ENCODE data around the gene ADGRF4.

ADGRF4 gene

GRCh38 chr6:47698342-47698787, at the start of gene ADGRF4:
TSS of gene ADGRF4 (plus strand) at chr6:47698580. CDS start at chr6:47707246, 8,666 bp downstream.
- H3K9me3 ChIP-seq (ENCODE audit: control insufficient read depth in 1 of 2, low read length in 2 of 2): no peaks in the 10 kb centered on the region
- H3K4me1 ChIP-seq (ENCODE audit: control insufficient read depth in 1 of 2, insufficient read depth in 2 of 2, low read length in 2 of 2): peaks cover 5 to 7% of the 10 kb centered on the region in 2 donors
- H3K27ac ChIP-seq (ENCODE audit: low read depth, low read length): no peak within 1 kb of the TSS
- no peak within 1 kb of the TSS for H3K4me3 ChIP-seq (ENCODE audit: low read depth in 1 of 2, low read length in 2 of 2)
- no peaks in the 10 kb centered on the region for H3K36me3 ChIP-seq (ENCODE audit: control insufficient read depth in 1 of 2, insufficient read depth in 2 of 2, low read length in 2 of 2)
- no peaks in the 10 kb centered on the region for H3K27me3 ChIP-seq (ENCODE audit: control insufficient read depth in 1 of 2, insufficient read depth in 2 of 2, low read length in 2 of 2)
- H3K9ac ChIP-seq (ENCODE audit: low read depth in 1 of 2, low read length in 2 of 2): no peak within 1 kb of the TSS

- Histone ChIP-seq H3K9me3 (ENCODE audit: control insufficient read depth in 1 of 2, low read length in 2 of 2) (no peaks in the 10 kb centered on the region), H3K9ac (ENCODE audit: low read depth in 1 of 2, low read length in 2 of 2) (no peak overlapping the region), H3K27ac (ENCODE audit: low read depth, low read length) (no peak overlapping the region), H3K36me3 (ENCODE audit: control insufficient read depth in 1 of 2, insufficient read depth in 2 of 2, low read length in 2 of 2) (no peaks in the 10 kb centered on the region), H3K27me3 (ENCODE audit: control insufficient read depth in 1 of 2, insufficient read depth in 2 of 2, low read length in 2 of 2) (no peaks in the 10 kb centered on the region), H3K4me1 (ENCODE audit: control insufficient read depth in 1 of 2, insufficient read depth in 2 of 2, low read length in 2 of 2) (peaks cover 7 to 8% of the 10 kb centered on the region in 2 donors), H3K4me3 (ENCODE audit: low read depth in 1 of 2, low read length in 2 of 2) (no peak overlapping the region)
Observed at GRCh38 chr6:47650553-47651432, 47.6 kb upstream of the ADGRF4 start.

- Histone ChIP-seq H3K27me3 (ENCODE audit: control insufficient read depth in 1 of 2, insufficient read depth in 2 of 2, low read length in 2 of 2) (no peaks in the 10 kb centered on the region), H3K27ac (ENCODE audit: low read depth, low read length) (no peak overlapping the region), H3K4me1 (ENCODE audit: control insufficient read depth in 1 of 2, insufficient read depth in 2 of 2, low read length in 2 of 2) (peaks cover 7 to 8% of the 10 kb centered on the region in 2 donors), H3K4me3 (ENCODE audit: low read depth in 1 of 2, low read length in 2 of 2) (no peak overlapping the region), H3K9me3 (ENCODE audit: control insufficient read depth in 1 of 2, low read length in 2 of 2) (no peaks in the 10 kb centered on the region), H3K9ac (ENCODE audit: low read depth in 1 of 2, low read length in 2 of 2) (no peak overlapping the region), H3K36me3 (ENCODE audit: control insufficient read depth in 1 of 2, insufficient read depth in 2 of 2, low read length in 2 of 2) (no peaks in the 10 kb centered on the region)
Observed at GRCh38 chr6:47651505-47651944, 46.9 kb upstream of the ADGRF4 start.

- Histone ChIP-seq H3K9ac (ENCODE audit: low read depth in 1 of 2, low read length in 2 of 2) (no peak overlapping the region), H3K4me1 (ENCODE audit: control insufficient read depth in 1 of 2, insufficient read depth in 2 of 2, low read length in 2 of 2) (no peaks in the 10 kb centered on the region), H3K27me3 (ENCODE audit: control insufficient read depth in 1 of 2, insufficient read depth in 2 of 2, low read length in 2 of 2) (no peaks in the 10 kb centered on the region), H3K9me3 (ENCODE audit: control insufficient read depth in 1 of 2, low read length in 2 of 2) (no peaks in the 10 kb centered on the region), H3K4me3 (ENCODE audit: low read depth in 1 of 2, low read length in 2 of 2) (no peak overlapping the region), H3K27ac (ENCODE audit: low read depth, low read length) (no peak overlapping the region), H3K36me3 (ENCODE audit: control insufficient read depth in 1 of 2, insufficient read depth in 2 of 2, low read length in 2 of 2) (no peaks in the 10 kb centered on the region)
Observed at GRCh38 chr6:47653706-47654105, 44.7 kb upstream of the ADGRF4 start.

- Histone ChIP-seq H3K27me3 (ENCODE audit: control insufficient read depth in 1 of 2, insufficient read depth in 2 of 2, low read length in 2 of 2) (no peaks in the 10 kb centered on the region), H3K9ac (ENCODE audit: low read depth in 1 of 2, low read length in 2 of 2) (no peak overlapping the region), H3K4me3 (ENCODE audit: low read depth in 1 of 2, low read length in 2 of 2) (no peak overlapping the region), H3K27ac (ENCODE audit: low read depth, low read length) (no peak overlapping the region), H3K36me3 (ENCODE audit: control insufficient read depth in 1 of 2, insufficient read depth in 2 of 2, low read length in 2 of 2) (no peaks in the 10 kb centered on the region), H3K9me3 (ENCODE audit: control insufficient read depth in 1 of 2, low read length in 2 of 2) (no peaks in the 10 kb centered on the region), H3K4me1 (ENCODE audit: control insufficient read depth in 1 of 2, insufficient read depth in 2 of 2, low read length in 2 of 2) (no peaks in the 10 kb centered on the region)
Observed at GRCh38 chr6:47654255-47654654, 44.1 kb upstream of the ADGRF4 start.

GRCh38 chr6:47655719-47656595, 42.4 kb upstream of the ADGRF4 start:
- H3K4me1 ChIP-seq (ENCODE audit: control insufficient read depth in 1 of 2, insufficient read depth in 2 of 2, low read length in 2 of 2): no peaks in the 10 kb centered on the region
- H3K9me3 ChIP-seq (ENCODE audit: control insufficient read depth in 1 of 2, low read length in 2 of 2): no peaks in the 10 kb centered on the region
- no peak overlapping the region for H3K4me3 ChIP-seq (ENCODE audit: low read depth in 1 of 2, low read length in 2 of 2)
- H3K27me3 ChIP-seq (ENCODE audit: control insufficient read depth in 1 of 2, insufficient read depth in 2 of 2, low read length in 2 of 2): no peaks in the 10 kb centered on the region
- H3K27ac ChIP-seq (ENCODE audit: low read depth, low read length): no peak overlapping the region
- no peaks in the 10 kb centered on the region for H3K36me3 ChIP-seq (ENCODE audit: control insufficient read depth in 1 of 2, insufficient read depth in 2 of 2, low read length in 2 of 2)
- H3K9ac ChIP-seq (ENCODE audit: low read depth in 1 of 2, low read length in 2 of 2): no peak overlapping the region

GRCh38 chr6:47661960-47662359, 36.4 kb upstream of the ADGRF4 start:
- H3K9me3 ChIP-seq (ENCODE audit: control insufficient read depth in 1 of 2, low read length in 2 of 2): no peaks in the 10 kb centered on the region
- no peak overlapping the region for H3K9ac ChIP-seq (ENCODE audit: low read depth in 1 of 2, low read length in 2 of 2)
- no peaks in the 10 kb centered on the region for H3K4me1 ChIP-seq (ENCODE audit: control insufficient read depth in 1 of 2, insufficient read depth in 2 of 2, low read length in 2 of 2)
- H3K27me3 ChIP-seq (ENCODE audit: control insufficient read depth in 1 of 2, insufficient read depth in 2 of 2, low read length in 2 of 2): peaks cover 0 to 4% of the 10 kb centered on the region in 2 donors
- no peak overlapping the region for H3K27ac ChIP-seq (ENCODE audit: low read depth, low read length)
- no peak overlapping the region for H3K4me3 ChIP-seq (ENCODE audit: low read depth in 1 of 2, low read length in 2 of 2)
- no peaks in the 10 kb centered on the region for H3K36me3 ChIP-seq (ENCODE audit: control insufficient read depth in 1 of 2, insufficient read depth in 2 of 2, low read length in 2 of 2)

GRCh38 chr6:47663462-47664216, 34.7 kb upstream of the ADGRF4 start:
- no peak overlapping the region for H3K27ac ChIP-seq (ENCODE audit: low read depth, low read length)
- H3K27me3 ChIP-seq (ENCODE audit: control insufficient read depth in 1 of 2, insufficient read depth in 2 of 2, low read length in 2 of 2): peaks cover 0 to 4% of the 10 kb centered on the region in 2 donors
- H3K36me3 ChIP-seq (ENCODE audit: control insufficient read depth in 1 of 2, insufficient read depth in 2 of 2, low read length in 2 of 2): no peaks in the 10 kb centered on the region
- H3K4me1 ChIP-seq (ENCODE audit: control insufficient read depth in 1 of 2, insufficient read depth in 2 of 2, low read length in 2 of 2): no peaks in the 10 kb centered on the region
- no peak overlapping the region for H3K4me3 ChIP-seq (ENCODE audit: low read depth in 1 of 2, low read length in 2 of 2)
- no peak overlapping the region for H3K9ac ChIP-seq (ENCODE audit: low read depth in 1 of 2, low read length in 2 of 2)
- no peaks in the 10 kb centered on the region for H3K9me3 ChIP-seq (ENCODE audit: control insufficient read depth in 1 of 2, low read length in 2 of 2)

GRCh38 chr6:47665112-47665511, 33.3 kb upstream of the ADGRF4 start:
- H3K27me3 ChIP-seq (ENCODE audit: control insufficient read depth in 1 of 2, insufficient read depth in 2 of 2, low read length in 2 of 2): peaks cover 0 to 4% of the 10 kb centered on the region in 2 donors
- H3K9ac ChIP-seq (ENCODE audit: low read depth in 1 of 2, low read length in 2 of 2): no peak overlapping the region
- H3K4me1 ChIP-seq (ENCODE audit: control insufficient read depth in 1 of 2, insufficient read depth in 2 of 2, low read length in 2 of 2): no peaks in the 10 kb centered on the region
- H3K36me3 ChIP-seq (ENCODE audit: control insufficient read depth in 1 of 2, insufficient read depth in 2 of 2, low read length in 2 of 2): no peaks in the 10 kb centered on the region
- no peak overlapping the region for H3K4me3 ChIP-seq (ENCODE audit: low read depth in 1 of 2, low read length in 2 of 2)
- H3K27ac ChIP-seq (ENCODE audit: low read depth, low read length): no peak overlapping the region
- H3K9me3 ChIP-seq (ENCODE audit: control insufficient read depth in 1 of 2, low read length in 2 of 2): no peaks in the 10 kb centered on the region

Data from duodenal mucosa (tissue), 2 donors.